ENCODE data around the gene KRCC1. TPM values are rescaled to one million over a fixed set of nuclear protein-coding genes. Genes with fewer than 3 reads are reported as not detected.
A peak's percentile ranks its signal among the peaks of the same experiment; 100 is the strongest.

Gene KRCC1
- 10 to 100 TPM; 10.8 to 11.1 TPM for total RNA-seq

- TF ChIP-seq CTCF (IDR thresholded peaks at IDR 0.05): no peak
- H3K27me3 Mint-ChIP-seq: no peaks in the 10 kb centered on the region
- ChIA-PET POLR2A (interaction anchor here (1.0 to 1.9 kb wide), 2 partner anchors 9 to 39 kb away, joined by 3 to 17 read pairs; partner anchors contain the start of gene RNU2-63P), CTCF (interaction anchor here (0.8 to 1.7 kb wide), 5 partner anchors 17 to 132 kb away, joined by 3 to 6 read pairs (median 5); partner anchors contain the start of gene RNU2-63P)
- H3K36me3 Mint-ChIP-seq (ENCODE audit: low read depth): peaks cover 47% of the 10 kb centered on the region
- H3K4me1 Mint-ChIP-seq (ENCODE audit: low read depth): peaks cover 66% of the 10 kb centered on the region
- peak within 1 kb of the TSS; percentile 95 for H3K4me3 Mint-ChIP-seq
- DNase-seq (peak; percentile 94), ATAC-seq (peak; percentile 90)
- intact Hi-C loops (cut with micrococcal nuclease): loop anchor here (5.0 kb wide), 1 partner anchor 38 kb away; the partner anchor contains the start of gene RNU2-63P
- peak within 1 kb of the TSS; percentile 98 for H3K27ac Mint-ChIP-seq
- no peaks in the 10 kb centered on the region for H3K9me3 Mint-ChIP-seq
These were observed at the start of gene KRCC1 for GRCh38 chr2:88055371-88056128. Gene KRCC1 (minus strand): TSS chr2:88055783. CDS start chr2:88028563, 27,220 bp downstream.

- DNase-seq (no peak), ATAC-seq (no peak)
- POLR2A ChIA-PET: no interaction called here
- H3K27me3 Mint-ChIP-seq: peaks cover 1% of the 10 kb centered on the region
- TF ChIP-seq CTCF (IDR thresholded peaks at IDR 0.05): no peak
- no peaks in the 10 kb centered on the region for H3K36me3 Mint-ChIP-seq (ENCODE audit: low read depth)
- CTCF ChIA-PET: interaction anchor here (1.4 kb wide), 1 partner anchor 40 kb away, joined by 5 read pairs; no protein-coding TSS in a partner anchor
- no peak overlapping the region for H3K4me3 Mint-ChIP-seq
- intact Hi-C loops (cut with micrococcal nuclease): no loop called here
- H3K27ac Mint-ChIP-seq: no peak overlapping the region
- no peaks in the 10 kb centered on the region for H3K9me3 Mint-ChIP-seq
- H3K4me1 Mint-ChIP-seq (ENCODE audit: low read depth): no peaks in the 10 kb centered on the region
These were observed 44.9 kb upstream of the KRCC1 start for GRCh38 chr2:88100489-88100858.

- CTCF ChIA-PET: interaction anchor here (1.4 kb wide), 1 partner anchor 40 kb away, joined by 5 read pairs; no protein-coding TSS in a partner anchor
These were observed 44.4 kb upstream of the KRCC1 start for GRCh38 chr2:88099798-88100488.

GRCh38 chr2:88098558-88098900 is 42.9 kb upstream of the KRCC1 start:
- no peaks in the 10 kb centered on the region for H3K9me3 Mint-ChIP-seq
- H3K27me3 Mint-ChIP-seq: no peaks in the 10 kb centered on the region
- ATAC-seq (no peak), DNase-seq (no peak)
- no peaks in the 10 kb centered on the region for H3K36me3 Mint-ChIP-seq (ENCODE audit: low read depth)
- CTCF ChIA-PET: interaction anchor here (0.5 to 1.1 kb wide), 4 partner anchors 29 to 45 kb away, joined by 3 read pairs; no protein-coding TSS in a partner anchor
- no peak for TF ChIP-seq CTCF (IDR thresholded peaks at IDR 0.05)
- intact Hi-C loops (cut with micrococcal nuclease): no loop called here
- H3K4me1 Mint-ChIP-seq (ENCODE audit: low read depth): no peaks in the 10 kb centered on the region
- no peak overlapping the region for H3K4me3 Mint-ChIP-seq
- no peak overlapping the region for H3K27ac Mint-ChIP-seq
- POLR2A ChIA-PET: no interaction called here

More at GRCh38 chr2:88099798-88100488, 44.4 kb upstream of the KRCC1 start:
- Mint-ChIP-seq H3K27me3 (peaks cover 1% of the 10 kb centered on the region), H3K4me1 (ENCODE audit: low read depth) (no peaks in the 10 kb centered on the region), H3K36me3 (ENCODE audit: low read depth) (no peaks in the 10 kb centered on the region), H3K27ac (no peak overlapping the region), H3K4me3 (no peak overlapping the region), H3K9me3 (no peaks in the 10 kb centered on the region)
- ATAC-seq: no peak
- DNase-seq: peak; percentile 6
- intact Hi-C loops (cut with micrococcal nuclease): no loop called here
- TF ChIP-seq CTCF (IDR thresholded peaks at IDR 0.05): no peak
- POLR2A ChIA-PET: no interaction called here

All from activated CD8-positive, alpha-beta T cell treated with anti-CD3 and anti-CD28 coated beads for 36 hours (primary cell).